GM10248 (cell line): ENCODE data around the gene MAP7D1.

ENCODE experiments used
- CTCF ChIA-PET: fragments of 300-600 bp; sonication (Branson Sonifier 250); formaldehyde crosslinking; extraction: SDS; loops from one replicate; lab custom pipeline; 2021; ENCODE audit warnings: antibody characterized with exemption; lab: Yijun Ruan, JAX
- POLR2A ChIA-PET: fragments of 350-650 bp; sonication (Branson Sonifier 250); formaldehyde crosslinking; extraction: SDS; loops from one replicate; lab custom pipeline; 2020; ENCODE audit warnings: antibody characterized with exemption; lab: Yijun Ruan, JAX
- DNase-seq: peaks from one replicate; pipeline ENCODE4 v3.0.0; 2012; ENCODE audit errors: extremely low spot score
- TF ChIP-seq, protein P1 (sequence below): IDR thresholded peaks from 2 replicates; pipeline ENCODE4 v1.5.1; 2012; ENCODE audit warnings: mild to moderate bottlenecking, low read depth; ENCODE audit errors: extremely low read depth, missing control alignments, control extremely low read depth

The MAP7D1 gene

DNA sequence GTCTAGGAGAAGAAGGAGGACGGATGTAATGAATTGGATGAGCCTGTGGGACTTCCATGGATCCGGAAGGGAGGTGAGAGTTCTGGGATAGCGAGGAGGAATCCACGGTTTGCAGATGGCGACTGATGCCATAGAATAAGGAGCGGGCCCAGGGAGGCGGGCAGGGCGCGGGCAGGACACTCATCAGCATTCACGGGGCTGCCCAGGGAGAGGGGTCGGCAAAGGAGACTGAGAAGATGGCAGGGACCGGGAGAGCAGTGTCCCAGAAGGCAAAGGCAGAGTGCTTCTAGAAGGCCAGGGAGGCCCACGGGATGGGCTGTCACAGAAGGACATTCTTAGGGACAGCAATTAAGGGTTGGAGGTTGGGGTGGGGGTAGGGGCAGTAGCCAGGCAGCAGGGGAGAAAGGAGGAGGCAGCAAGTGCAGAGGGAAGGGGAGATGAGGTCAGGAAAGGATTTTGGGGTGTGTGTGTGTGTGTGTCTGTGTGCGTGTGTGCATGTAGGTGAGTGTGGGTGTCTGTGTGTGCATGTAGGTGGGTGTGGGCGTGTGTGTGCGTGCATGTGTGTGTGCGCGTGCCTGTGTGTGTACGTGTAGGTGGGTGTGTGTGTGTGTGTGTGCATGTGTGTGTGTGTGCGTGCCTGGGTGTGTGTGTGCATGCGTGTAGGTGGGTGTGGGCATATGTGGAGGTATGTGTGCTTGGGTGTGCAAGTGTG, 29.8 kb upstream of the MAP7D1 start:
- POLR2A ChIA-PET, result no interaction called here
- no peak for DNase-seq
- CTCF ChIA-PET, result interaction anchor here (4.3 kb wide), 1 partner anchor 8 kb away, joined by 15 read pairs; no protein-coding TSS in a partner anchor
- TF ChIP-seq, protein P1, sequence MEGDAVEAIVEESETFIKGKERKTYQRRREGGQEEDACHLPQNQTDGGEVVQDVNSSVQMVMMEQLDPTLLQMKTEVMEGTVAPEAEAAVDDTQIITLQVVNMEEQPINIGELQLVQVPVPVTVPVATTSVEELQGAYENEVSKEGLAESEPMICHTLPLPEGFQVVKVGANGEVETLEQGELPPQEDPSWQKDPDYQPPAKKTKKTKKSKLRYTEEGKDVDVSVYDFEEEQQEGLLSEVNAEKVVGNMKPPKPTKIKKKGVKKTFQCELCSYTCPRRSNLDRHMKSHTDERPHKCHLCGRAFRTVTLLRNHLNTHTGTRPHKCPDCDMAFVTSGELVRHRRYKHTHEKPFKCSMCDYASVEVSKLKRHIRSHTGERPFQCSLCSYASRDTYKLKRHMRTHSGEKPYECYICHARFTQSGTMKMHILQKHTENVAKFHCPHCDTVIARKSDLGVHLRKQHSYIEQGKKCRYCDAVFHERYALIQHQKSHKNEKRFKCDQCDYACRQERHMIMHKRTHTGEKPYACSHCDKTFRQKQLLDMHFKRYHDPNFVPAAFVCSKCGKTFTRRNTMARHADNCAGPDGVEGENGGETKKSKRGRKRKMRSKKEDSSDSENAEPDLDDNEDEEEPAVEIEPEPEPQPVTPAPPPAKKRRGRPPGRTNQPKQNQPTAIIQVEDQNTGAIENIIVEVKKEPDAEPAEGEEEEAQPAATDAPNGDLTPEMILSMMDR, result no peak

DNA sequence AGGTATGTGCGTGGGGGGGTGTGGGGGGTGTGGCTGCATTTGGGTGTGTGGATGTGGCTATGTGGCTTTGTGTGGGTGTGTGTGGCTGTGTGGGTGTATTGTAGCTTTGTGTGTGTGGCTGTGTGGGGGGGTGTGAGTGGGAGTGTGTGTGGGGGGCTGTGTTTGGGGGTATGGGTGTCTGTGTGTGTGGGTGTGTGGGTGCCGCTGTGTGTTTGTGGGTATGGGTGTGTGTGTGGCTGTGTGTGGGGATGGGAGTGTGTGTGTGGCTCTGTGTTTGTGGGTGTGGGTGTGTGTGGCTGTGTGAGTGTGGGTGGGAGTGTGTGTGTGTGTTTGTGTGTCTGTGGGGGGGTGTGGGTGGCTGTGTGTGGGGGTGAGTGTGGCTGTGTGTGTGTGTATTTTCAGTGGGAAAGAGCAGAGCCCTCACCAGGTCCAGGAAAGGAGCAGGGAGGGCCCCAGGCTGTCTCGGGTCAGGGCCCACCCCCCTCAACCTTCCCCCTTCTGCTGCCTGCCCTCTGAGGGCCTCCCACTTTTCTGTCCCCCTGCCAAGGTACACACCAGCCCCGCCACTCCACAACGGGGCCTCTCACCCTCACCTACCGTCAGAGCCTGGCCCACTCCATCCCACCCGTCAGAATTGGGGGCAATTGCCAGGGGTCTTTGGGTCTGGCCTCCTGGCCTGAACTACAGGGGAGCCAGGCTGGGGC, 29.0 kb upstream of the MAP7D1 start:
- POLR2A ChIA-PET, result interaction anchor here (0.5 kb wide), 1 partner anchor 20 kb away, joined by 3 read pairs; no protein-coding TSS in a partner anchor
- TF ChIP-seq, protein P1, result no peak
- DNase-seq, result no peak
- CTCF ChIA-PET, result interaction anchor here (3.8 to 4.3 kb wide), 2 partner anchors 9 to 62 kb away, joined by 15 to 17 read pairs; no protein-coding TSS in a partner anchor

DNA sequence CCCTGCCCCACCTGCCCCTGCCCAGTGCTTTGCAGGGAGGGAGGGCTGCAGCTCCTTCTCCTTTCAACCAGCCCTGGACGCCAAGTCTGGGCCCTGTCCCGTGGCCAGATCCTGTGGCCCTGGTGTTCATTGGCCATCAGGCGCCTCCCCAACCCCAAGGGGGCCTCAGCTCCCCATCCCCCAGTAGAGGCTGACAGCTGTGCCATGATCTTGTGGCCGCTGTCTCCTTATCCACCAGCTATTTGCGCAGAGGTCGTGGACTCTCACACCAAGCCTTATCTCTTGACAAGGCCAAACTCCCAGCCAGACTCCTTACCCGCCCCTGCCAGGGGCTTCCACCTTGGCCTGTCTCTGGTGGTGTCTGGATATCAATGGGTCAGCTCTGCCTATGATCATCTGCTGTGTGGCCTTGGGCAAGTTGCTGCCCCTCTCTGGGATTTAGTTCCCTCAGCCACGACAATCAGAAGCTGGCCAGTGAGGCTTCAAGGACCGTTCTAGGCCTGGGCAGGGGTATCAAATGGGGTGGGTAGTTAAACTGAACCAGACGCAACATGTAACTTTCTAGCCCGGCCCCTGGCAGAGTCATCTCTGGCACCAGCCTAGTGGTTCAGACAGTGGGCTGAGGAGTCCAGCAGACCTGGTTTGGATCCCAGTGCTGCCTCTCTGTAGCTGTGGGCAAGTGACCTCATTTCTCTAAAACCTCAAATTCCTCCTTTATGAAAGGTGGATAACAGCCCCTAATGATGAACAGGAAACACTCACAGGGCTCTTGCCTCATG, 27.6 kb upstream of the MAP7D1 start:
- ChIA-PET CTCF (interaction anchor here (3.8 to 12.8 kb wide), 3 partner anchors 10 to 60 kb away, joined by 15 to 226 read pairs (median 17); no protein-coding TSS in a partner anchor), POLR2A (no interaction called here)
- no peak for DNase-seq
- TF ChIP-seq, protein P1, result no peak

DNA sequence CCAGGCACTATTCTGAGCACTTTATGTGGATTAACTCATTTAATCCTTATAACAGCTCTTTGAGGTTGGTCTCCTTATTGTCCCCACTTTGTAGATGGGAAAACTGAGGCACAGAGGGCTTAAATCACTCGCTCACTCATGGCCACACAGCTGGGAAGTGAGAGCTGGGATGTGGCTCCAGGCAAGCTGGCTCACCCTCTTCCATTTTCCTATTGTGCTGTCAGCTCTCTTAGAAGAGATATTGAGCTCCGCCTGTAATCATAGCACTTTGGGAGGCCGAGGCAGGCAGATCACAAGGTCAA, 27.1 kb upstream of the MAP7D1 start:
- POLR2A ChIA-PET, result no interaction called here
- no peak for DNase-seq
- TF ChIP-seq, protein P1, result no peak
- CTCF ChIA-PET, result interaction anchor here (1.2 to 12.8 kb wide), 4 partner anchors 11 to 60 kb away, joined by 3 to 226 read pairs (median 16); no protein-coding TSS in a partner anchor

DNA sequence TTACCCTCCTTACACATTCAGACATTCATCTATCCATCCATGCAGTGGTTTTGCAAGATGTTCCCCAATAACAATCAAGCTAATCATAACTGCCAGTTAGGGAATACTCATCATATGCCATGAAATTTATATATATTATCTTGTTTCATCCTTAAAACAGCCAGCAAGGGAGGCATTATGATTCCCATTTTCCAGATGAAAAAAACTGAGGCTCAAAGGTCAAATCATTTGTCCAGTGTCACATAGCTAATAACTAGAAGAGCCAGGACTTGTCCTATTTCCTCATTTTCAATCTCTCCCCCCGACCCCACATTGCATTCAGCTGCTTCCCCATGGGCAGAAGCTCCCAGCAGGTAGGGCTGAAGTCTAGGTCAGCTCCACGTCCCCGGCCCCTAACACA, 23.9 kb upstream of the MAP7D1 start:
- POLR2A ChIA-PET, result interaction anchor here (0.8 kb wide), 1 partner anchor 22 kb away, joined by 5 read pairs; no protein-coding TSS in a partner anchor
- CTCF ChIA-PET, result interaction anchor here (0.9 to 12.8 kb wide), 6 partner anchors 9 to 237 kb away, joined by 3 to 226 read pairs (median 3); no protein-coding TSS in a partner anchor
- TF ChIP-seq, protein P1, result no peak
- no peak for DNase-seq

DNA sequence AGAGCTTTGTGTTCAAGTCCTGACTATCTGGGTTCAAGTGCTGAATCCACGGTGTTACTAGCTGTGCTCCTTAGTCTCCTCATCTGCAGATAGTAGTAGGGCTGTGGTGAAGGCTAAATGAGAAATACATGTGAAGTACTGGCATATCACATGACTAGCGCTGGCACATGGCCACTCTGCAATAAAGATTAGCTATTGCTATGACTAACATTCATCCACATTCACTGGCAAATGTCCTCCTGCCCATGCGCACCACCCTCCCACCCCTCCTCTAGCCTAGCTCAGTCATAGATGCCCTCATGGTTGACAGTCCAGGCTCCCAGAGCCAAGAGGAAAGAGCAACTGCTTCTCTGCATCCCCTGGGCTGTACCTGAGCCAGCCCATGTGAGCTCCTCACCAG, 22.5 kb upstream of the MAP7D1 start:
- TF ChIP-seq, protein P1, result no peak
- ChIA-PET CTCF (interaction anchor here (1.1 to 12.8 kb wide), 12 partner anchors 11 to 251 kb away, joined by 4 to 226 read pairs (median 10); partner anchors contain the start of genes AGO1 and TRAPPC3), POLR2A (no interaction called here)
- no peak for DNase-seq
